Measurements from ENCODE around the gene PREX1.

- TF ChIP-seq, protein P1, sequence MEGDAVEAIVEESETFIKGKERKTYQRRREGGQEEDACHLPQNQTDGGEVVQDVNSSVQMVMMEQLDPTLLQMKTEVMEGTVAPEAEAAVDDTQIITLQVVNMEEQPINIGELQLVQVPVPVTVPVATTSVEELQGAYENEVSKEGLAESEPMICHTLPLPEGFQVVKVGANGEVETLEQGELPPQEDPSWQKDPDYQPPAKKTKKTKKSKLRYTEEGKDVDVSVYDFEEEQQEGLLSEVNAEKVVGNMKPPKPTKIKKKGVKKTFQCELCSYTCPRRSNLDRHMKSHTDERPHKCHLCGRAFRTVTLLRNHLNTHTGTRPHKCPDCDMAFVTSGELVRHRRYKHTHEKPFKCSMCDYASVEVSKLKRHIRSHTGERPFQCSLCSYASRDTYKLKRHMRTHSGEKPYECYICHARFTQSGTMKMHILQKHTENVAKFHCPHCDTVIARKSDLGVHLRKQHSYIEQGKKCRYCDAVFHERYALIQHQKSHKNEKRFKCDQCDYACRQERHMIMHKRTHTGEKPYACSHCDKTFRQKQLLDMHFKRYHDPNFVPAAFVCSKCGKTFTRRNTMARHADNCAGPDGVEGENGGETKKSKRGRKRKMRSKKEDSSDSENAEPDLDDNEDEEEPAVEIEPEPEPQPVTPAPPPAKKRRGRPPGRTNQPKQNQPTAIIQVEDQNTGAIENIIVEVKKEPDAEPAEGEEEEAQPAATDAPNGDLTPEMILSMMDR (IDR thresholded peaks at IDR 0.05) = no peak
- no peak for TF ChIP-seq POLR2A (IDR thresholded peaks at IDR 0.05)
Measured at GRCh38 chr20:48819821-48820648, 7.8 kb downstream of the PREX1 start.
